ENCODE measurements around the gene MYO1D. TPM values are rescaled to one million over a fixed set of nuclear protein-coding genes. Genes with fewer than 3 reads are reported as not detected.

MYO1D gene
- total and polyA plus RNA-seq, 8 donors, result 11.6 to 727 (median 73.4) TPM

GRCh38 chr17:32732900-32733299 lies 144.0 kb downstream of the MYO1D start:
- Histone ChIP-seq H3K36me3 (peaks cover 0 to 44% (median 29%) of the 10 kb centered on the region in 4 donors), H3K27ac (no peak overlapping the region), H3K4me3 (no peak overlapping the region), H3K9me3 (peaks cover 0 to 9% (median 0%) of the 10 kb centered on the region in 4 donors), H3K27me3 (no peaks in the 10 kb centered on the region), H3K4me1 (no peaks in the 10 kb centered on the region)
- DNase-seq, result no peak
- TF ChIP-seq POLR2A (IDR thresholded peaks at IDR 0.05) (no peak), CTCF (IDR thresholded peaks at IDR 0.05) (no peak), POLR2AphosphoS5 (IDR thresholded peaks at IDR 0.05) (no peak), EP300 (IDR thresholded peaks at IDR 0.05) (no peak)
- WGBS, 5 donors, result 76 to 98% (median 80%) methylated on average over 6 of the region's 6 CpGs
- intact Hi-C loops (cut with DNase I; ENCODE audit: low total_unique reads), result no loop called here

- H3K27ac ChIP-seq, result no peak overlapping the region
- H3K36me3 ChIP-seq, result peaks cover 0 to 41% (median 29%) of the 10 kb centered on the region in 4 donors
- WGBS, 5 donors, result 91 to 100% (median 97%) methylated on average over 2 of the region's 2 CpGs
Observed at GRCh38 chr17:32732296-32732642, 144.7 kb downstream of the MYO1D start.

GRCh38 chr17:32731556-32732295 lies 145.2 kb downstream of the MYO1D start:
- no peaks in the 10 kb centered on the region for H3K4me1 ChIP-seq
- no peak for TF ChIP-seq POLR2AphosphoS5 (IDR thresholded peaks at IDR 0.05)
- no peak for TF ChIP-seq CTCF (IDR thresholded peaks at IDR 0.05)
- no peak for TF ChIP-seq POLR2A (IDR thresholded peaks at IDR 0.05)
- TF ChIP-seq EP300 (IDR thresholded peaks at IDR 0.05), result no peak
- peaks cover 0 to 9% (median 0%) of the 10 kb centered on the region in 4 donors for H3K9me3 ChIP-seq
- intact Hi-C loops (cut with DNase I; ENCODE audit: low total_unique reads), result no loop called here
- no peaks in the 10 kb centered on the region for H3K27me3 ChIP-seq
- WGBS, 5 donors, result 89 to 97% (median 96%) methylated on average over 5 to 13 of the region's 13 CpGs
- DNase-seq, result no peak
- H3K4me3 ChIP-seq, result no peak overlapping the region
- H3K27ac ChIP-seq, result no peak overlapping the region
- peaks cover 0 to 40% (median 28%) of the 10 kb centered on the region in 4 donors for H3K36me3 ChIP-seq

More at GRCh38 chr17:32732296-32732642, 144.7 kb downstream of the MYO1D start:
- Histone ChIP-seq H3K4me3 (no peak overlapping the region), H3K27me3 (no peaks in the 10 kb centered on the region), H3K4me1 (no peaks in the 10 kb centered on the region), H3K9me3 (peaks cover 0 to 9% (median 0%) of the 10 kb centered on the region in 4 donors)
- no peak for TF ChIP-seq EP300 (IDR thresholded peaks at IDR 0.05)
- no peak for TF ChIP-seq CTCF (IDR thresholded peaks at IDR 0.05)
- TF ChIP-seq POLR2A (IDR thresholded peaks at IDR 0.05), result no peak
- no peak for TF ChIP-seq POLR2AphosphoS5 (IDR thresholded peaks at IDR 0.05)
- DNase-seq, result no peak
- intact Hi-C loops (cut with DNase I; ENCODE audit: low total_unique reads), result no loop called here

GRCh38 chr17:32727681-32728080 lies 149.2 kb downstream of the MYO1D start:
- peaks cover 0 to 19% (median 4%) of the 10 kb centered on the region in 4 donors for H3K9me3 ChIP-seq
- no peaks in the 10 kb centered on the region for H3K4me1 ChIP-seq
- H3K27ac ChIP-seq, result no peak overlapping the region
- TF ChIP-seq POLR2AphosphoS5 (IDR thresholded peaks at IDR 0.05) (no peak), CTCF (IDR thresholded peaks at IDR 0.05) (no peak), POLR2A (IDR thresholded peaks at IDR 0.05) (no peak), EP300 (IDR thresholded peaks at IDR 0.05) (no peak)
- peaks cover 0 to 36% (median 27%) of the 10 kb centered on the region in 4 donors for H3K36me3 ChIP-seq
- intact Hi-C loops (cut with DNase I; ENCODE audit: low total_unique reads), result no loop called here
- no peak for DNase-seq
- H3K4me3 ChIP-seq, result no peak overlapping the region
- H3K27me3 ChIP-seq, result no peaks in the 10 kb centered on the region
